ENCODE data around the gene FAM90A1. TPM values are rescaled to one million over a fixed set of nuclear protein-coding genes. Genes with fewer than 3 reads are reported as not detected.
A peak's percentile ranks its signal among the peaks of the same experiment; 100 is the strongest.
"Not testable (repeated sequence)": the region's sequence is repeated elsewhere in the genome, so short reads cannot be mapped to it uniquely, and the experiment has no call there.

Gene FAM90A1
- total RNA-seq (not detected in 2 replicates), polyA plus RNA-seq (0.10 and 0.13 TPM in 2 replicates), polyA minus RNA-seq (not detected in 2 replicates), Bru-seq, nascent RNA (not detected), BruChase-seq, experiment 1, labeled RNA remaining after a 6-hour chase (percentile 11 among the genes with signal in this experiment), BruChase-seq, experiment 2, labeled RNA remaining after a 2-hour chase (percentile 15 among the genes with signal in this experiment)
- polyA plus RNA-seq (2011; cell fraction: cytosol; rRNA removed), result 0.10 and 0.13 TPM in 2 replicates
- polyA plus RNA-seq (2011; cell fraction: nucleus; rRNA removed), result 0.06 TPM in 1 of 2 replicates, not detected in the other
- 0.08 and 0.12 TPM in 2 replicates for polyA plus RNA-seq (2012)
- not detected for polyA minus RNA-seq (2011; cell fraction: cytosol; rRNA and poly(A)+ RNA removed)
- polyA minus RNA-seq (2011; cell fraction: nucleus; rRNA and poly(A)+ RNA removed), result not detected in 2 replicates
- long read RNA-seq, result 0 reads

GRCh38 chr12:8226992-8227731 lies at the start of gene FAM90A1:
Gene FAM90A1, minus strand, starts transcription at chr12:8227618. Its CDS starts 2,786 bp downstream, at chr12:8224832.
- H3K9ac ChIP-seq (replicated peaks; ENCODE audit: extremely low read depth, insufficient read depth, low read length); H3K4me1 ChIP-seq (ENCODE audit: control insufficient read depth, extremely low read depth, insufficient read depth, low read length); H3K27me3 ChIP-seq (ENCODE audit: control insufficient read depth in 2 of 2, insufficient read depth in 2 of 2, low read length in 2 of 2); H3K9me1 ChIP-seq (replicated peaks; ENCODE audit: control insufficient read depth, extremely low read depth, insufficient read depth, low read length); H3K4me2 ChIP-seq (ENCODE audit: insufficient read depth, low read length); H4K20me1 ChIP-seq (replicated peaks; ENCODE audit: control insufficient read depth, extremely low read depth, insufficient read depth, low read length); H3K36me3 ChIP-seq (ENCODE audit: control insufficient read depth in 2 of 2, extremely low read depth in 1 of 2, insufficient read depth in 2 of 2, low read length in 2 of 2); H3K79me2 ChIP-seq (ENCODE audit: control insufficient read depth, insufficient read depth, low read length); BruUV-seq (replicated peaks); H3K27ac ChIP-seq (ENCODE audit: insufficient read depth, low read depth, low read length); FAIRE-seq; CTCF ChIA-PET; intact Hi-C loops (cut with micrococcal nuclease); POLR2A ChIA-PET; H3K9me3 ChIP-seq (replicated peaks; ENCODE audit: control insufficient read depth, insufficient read depth, low read length); dilution Hi-C loops (cut with MboI; ENCODE audit: extremely low pct_ligation_motif_present, low sequenced_read_pairs): not testable (repeated sequence)
- H2AFZ ChIP-seq (ENCODE audit: low read depth, low read length), result peak within 1 kb of the TSS; percentile 84
- peak; percentile 17 for DNase-seq (ENCODE audit: low read depth, low spot score)
- peak within 1 kb of the TSS in 1 of 3 experiments; percentile 27 for H3K4me3 ChIP-seq (replicated peaks in 1 of 3; ENCODE audit: insufficient read depth in 1 of 3, low read depth in 1 of 3, low read length in 3 of 3)

- H3K9ac ChIP-seq (replicated peaks; ENCODE audit: extremely low read depth, insufficient read depth, low read length); H3K4me1 ChIP-seq (ENCODE audit: control insufficient read depth, extremely low read depth, insufficient read depth, low read length); CTCF ChIA-PET; H2AFZ ChIP-seq (ENCODE audit: low read depth, low read length); H3K27ac ChIP-seq (ENCODE audit: insufficient read depth, low read depth, low read length); BruUV-seq (replicated peaks); POLR2A ChIA-PET; H3K36me3 ChIP-seq (ENCODE audit: control insufficient read depth in 2 of 2, extremely low read depth in 1 of 2, insufficient read depth in 2 of 2, low read length in 2 of 2); H3K79me2 ChIP-seq (ENCODE audit: control insufficient read depth, insufficient read depth, low read length); H3K9me1 ChIP-seq (replicated peaks; ENCODE audit: control insufficient read depth, extremely low read depth, insufficient read depth, low read length); H3K4me3 ChIP-seq (replicated peaks in 1 of 3; ENCODE audit: insufficient read depth in 1 of 3, low read depth in 1 of 3, low read length in 3 of 3); H3K9me3 ChIP-seq (replicated peaks; ENCODE audit: control insufficient read depth, insufficient read depth, low read length); FAIRE-seq; H3K27me3 ChIP-seq (ENCODE audit: control insufficient read depth in 2 of 2, insufficient read depth in 2 of 2, low read length in 2 of 2); H4K20me1 ChIP-seq (replicated peaks; ENCODE audit: control insufficient read depth, extremely low read depth, insufficient read depth, low read length); DNase-seq (ENCODE audit: low read depth, low spot score); H3K4me2 ChIP-seq (ENCODE audit: insufficient read depth, low read length); dilution Hi-C loops (cut with MboI; ENCODE audit: extremely low pct_ligation_motif_present, low sequenced_read_pairs); intact Hi-C loops (cut with micrococcal nuclease): not testable (repeated sequence)
These were observed 49.0 kb upstream of the FAM90A1 start for GRCh38 chr12:8276397-8276796.

GRCh38 chr12:8266706-8267105 lies 39.3 kb upstream of the FAM90A1 start:
- CTCF ChIA-PET, result not testable (repeated sequence)

GRCh38 chr12:8264236-8264635 lies 36.8 kb upstream of the FAM90A1 start:
- H3K9me3 ChIP-seq (replicated peaks; ENCODE audit: control insufficient read depth, insufficient read depth, low read length); FAIRE-seq; H3K9ac ChIP-seq (replicated peaks; ENCODE audit: extremely low read depth, insufficient read depth, low read length); dilution Hi-C loops (cut with MboI; ENCODE audit: extremely low pct_ligation_motif_present, low sequenced_read_pairs); H3K27me3 ChIP-seq (ENCODE audit: control insufficient read depth in 2 of 2, insufficient read depth in 2 of 2, low read length in 2 of 2); DNase-seq (ENCODE audit: low read depth, low spot score); H3K4me1 ChIP-seq (ENCODE audit: control insufficient read depth, extremely low read depth, insufficient read depth, low read length); H4K20me1 ChIP-seq (replicated peaks; ENCODE audit: control insufficient read depth, extremely low read depth, insufficient read depth, low read length); intact Hi-C loops (cut with micrococcal nuclease); H3K4me2 ChIP-seq (ENCODE audit: insufficient read depth, low read length); H3K27ac ChIP-seq (ENCODE audit: insufficient read depth, low read depth, low read length); BruUV-seq (replicated peaks); H3K36me3 ChIP-seq (ENCODE audit: control insufficient read depth in 2 of 2, extremely low read depth in 1 of 2, insufficient read depth in 2 of 2, low read length in 2 of 2); POLR2A ChIA-PET; H3K9me1 ChIP-seq (replicated peaks; ENCODE audit: control insufficient read depth, extremely low read depth, insufficient read depth, low read length); H2AFZ ChIP-seq (ENCODE audit: low read depth, low read length); H3K4me3 ChIP-seq (replicated peaks in 1 of 3; ENCODE audit: insufficient read depth in 1 of 3, low read depth in 1 of 3, low read length in 3 of 3); H3K79me2 ChIP-seq (ENCODE audit: control insufficient read depth, insufficient read depth, low read length); CTCF ChIA-PET: not testable (repeated sequence)

More at GRCh38 chr12:8266706-8267105, 39.3 kb upstream of the FAM90A1 start:
- H3K4me1 ChIP-seq (ENCODE audit: control insufficient read depth, extremely low read depth, insufficient read depth, low read length); H2AFZ ChIP-seq (ENCODE audit: low read depth, low read length); H3K9ac ChIP-seq (replicated peaks; ENCODE audit: extremely low read depth, insufficient read depth, low read length); H3K27me3 ChIP-seq (ENCODE audit: control insufficient read depth in 2 of 2, insufficient read depth in 2 of 2, low read length in 2 of 2); H3K27ac ChIP-seq (ENCODE audit: insufficient read depth, low read depth, low read length); H4K20me1 ChIP-seq (replicated peaks; ENCODE audit: control insufficient read depth, extremely low read depth, insufficient read depth, low read length); H3K9me1 ChIP-seq (replicated peaks; ENCODE audit: control insufficient read depth, extremely low read depth, insufficient read depth, low read length); DNase-seq (ENCODE audit: low read depth, low spot score); H3K79me2 ChIP-seq (ENCODE audit: control insufficient read depth, insufficient read depth, low read length); H3K4me2 ChIP-seq (ENCODE audit: insufficient read depth, low read length); FAIRE-seq; POLR2A ChIA-PET; H3K9me3 ChIP-seq (replicated peaks; ENCODE audit: control insufficient read depth, insufficient read depth, low read length); BruUV-seq (replicated peaks); intact Hi-C loops (cut with micrococcal nuclease); H3K36me3 ChIP-seq (ENCODE audit: control insufficient read depth in 2 of 2, extremely low read depth in 1 of 2, insufficient read depth in 2 of 2, low read length in 2 of 2); dilution Hi-C loops (cut with MboI; ENCODE audit: extremely low pct_ligation_motif_present, low sequenced_read_pairs); H3K4me3 ChIP-seq (replicated peaks in 1 of 3; ENCODE audit: insufficient read depth in 1 of 3, low read depth in 1 of 3, low read length in 3 of 3): not testable (repeated sequence)

All from endothelial cell of umbilical vein (primary cell).